ENCODE data around the gene TBC1D22B. TPM values are rescaled to one million over a fixed set of nuclear protein-coding genes. Genes with fewer than 3 reads are reported as not detected.

Gene TBC1D22B
- total RNA-seq, 6 donors from 2014 or later = 10.0 to 17.8 (median 10.9) TPM

- Histone ChIP-seq H3K9me3 (no peaks in the 10 kb centered on the region), H3K27ac (no peak overlapping the region), H3K4me3 (no peak overlapping the region), H3K4me1 (peaks cover 0 to 6% (median 2%) of the 10 kb centered on the region in 4 donors), H3K27me3 (no peaks in the 10 kb centered on the region), H3K36me3 (peaks cover 0 to 14% (median 6%) of the 10 kb centered on the region in 4 donors)
- TF ChIP-seq POLR2A (IDR thresholded peaks at IDR 0.05) (no peak), POLR2AphosphoS5 (IDR thresholded peaks at IDR 0.05) (no peak), CTCF (IDR thresholded peaks at IDR 0.05) (no peak), EP300 (IDR thresholded peaks at IDR 0.05) (no peak)
- 58 to 78% methylated on average over 3 of the region's 3 CpGs for WGBS, 2 donors
- ATAC-seq (ENCODE audit: low FRiP score in 2 of 2) (no peak), DNase-seq (no peak)
Observed at GRCh38 chr6:37265860-37266259, 8.3 kb downstream of the TBC1D22B start.

- Histone ChIP-seq H3K4me1 (no peaks in the 10 kb centered on the region), H3K36me3 (peaks cover 0 to 14% (median 9%) of the 10 kb centered on the region in 4 donors), H3K27me3 (no peaks in the 10 kb centered on the region), H3K4me3 (no peak overlapping the region), H3K27ac (no peak overlapping the region), H3K9me3 (no peaks in the 10 kb centered on the region)
- ATAC-seq (ENCODE audit: low FRiP score in 2 of 2) (no peak), DNase-seq (no peak)
- 83 to 88% methylated on average over 2 of the region's 2 CpGs for WGBS, 2 donors
- TF ChIP-seq EP300 (IDR thresholded peaks at IDR 0.05) = no peak
- TF ChIP-seq CTCF (IDR thresholded peaks at IDR 0.05) = no peak
- no peak for TF ChIP-seq POLR2A (IDR thresholded peaks at IDR 0.05)
- TF ChIP-seq POLR2AphosphoS5 (IDR thresholded peaks at IDR 0.05) = no peak
Observed at GRCh38 chr6:37269105-37269504, 11.5 kb downstream of the TBC1D22B start.

GRCh38 chr6:37272834-37273566 lies 15.4 kb downstream of the TBC1D22B start:
- ATAC-seq (ENCODE audit: low FRiP score in 2 of 2) (no peak), DNase-seq (no peak)
- H3K4me3 ChIP-seq = no peak overlapping the region
- H3K36me3 ChIP-seq = peaks cover 0 to 14% (median 9%) of the 10 kb centered on the region in 4 donors
- no peaks in the 10 kb centered on the region for H3K9me3 ChIP-seq
- H3K27ac ChIP-seq = no peak overlapping the region
- no peaks in the 10 kb centered on the region for H3K27me3 ChIP-seq
- H3K4me1 ChIP-seq = peaks cover 0 to 3% (median 0%) of the 10 kb centered on the region in 4 donors
- WGBS, 2 donors = 64 to 76% methylated on average over 8 of the region's 8 CpGs
- TF ChIP-seq POLR2A (IDR thresholded peaks at IDR 0.05) (no peak), POLR2AphosphoS5 (IDR thresholded peaks at IDR 0.05) (no peak), EP300 (IDR thresholded peaks at IDR 0.05) (no peak), CTCF (IDR thresholded peaks at IDR 0.05) (no peak)

GRCh38 chr6:37273690-37274089 lies 16.1 kb downstream of the TBC1D22B start:
- Histone ChIP-seq H3K4me1 (peaks cover 0 to 3% (median 0%) of the 10 kb centered on the region in 4 donors), H3K27ac (no peak overlapping the region), H3K27me3 (no peaks in the 10 kb centered on the region), H3K4me3 (no peak overlapping the region), H3K36me3 (peaks cover 0 to 14% (median 9%) of the 10 kb centered on the region in 4 donors), H3K9me3 (no peaks in the 10 kb centered on the region)
- no peak for ATAC-seq (ENCODE audit: low FRiP score in 2 of 2)
- 67 to 79% methylated on average over 3 of the region's 3 CpGs for WGBS, 2 donors
- DNase-seq = no peak
- TF ChIP-seq POLR2A (IDR thresholded peaks at IDR 0.05) (no peak), CTCF (IDR thresholded peaks at IDR 0.05) (no peak), EP300 (IDR thresholded peaks at IDR 0.05) (no peak), POLR2AphosphoS5 (IDR thresholded peaks at IDR 0.05) (no peak)

GRCh38 chr6:37275350-37275749 lies 17.8 kb downstream of the TBC1D22B start:
- DNase-seq = no peak

More at GRCh38 chr6:37275350-37275749, 17.8 kb downstream of the TBC1D22B start:
- no peaks in the 10 kb centered on the region for H3K27me3 ChIP-seq
- ATAC-seq (ENCODE audit: low FRiP score in 2 of 2) = no peak
- H3K27ac ChIP-seq = no peak overlapping the region
- no peaks in the 10 kb centered on the region for H3K9me3 ChIP-seq
- peaks cover 0 to 15% (median 11%) of the 10 kb centered on the region in 4 donors for H3K36me3 ChIP-seq
- WGBS, 2 donors = 90 to 100% methylated on average over 1 of the region's 1 CpG
- TF ChIP-seq CTCF (IDR thresholded peaks at IDR 0.05) = no peak
- no peak for TF ChIP-seq EP300 (IDR thresholded peaks at IDR 0.05)
- TF ChIP-seq POLR2A (IDR thresholded peaks at IDR 0.05) = no peak
- TF ChIP-seq POLR2AphosphoS5 (IDR thresholded peaks at IDR 0.05) = no peak
- peaks cover 6 to 14% (median 8%) of the 10 kb centered on the region in 4 donors for H3K4me1 ChIP-seq
- no peak overlapping the region for H3K4me3 ChIP-seq
